Natural killer cell (primary cell): ENCODE data around the gene GRM4. TPM values are rescaled to one million over a fixed set of nuclear protein-coding genes. Genes with fewer than 3 reads are reported as not detected.

Experiments used
- ATAC-seq, 3 donors: fragments of 150-1000 bp in 2 of 3; fragments of 200-7000 bp in 1 of 3; cut with Tn5 transposase; 1 replicate in 1 of 3; 2 replicates in 2 of 3; pipeline ENCODE4 v1.10.0; 2021; ENCODE audit warnings: mild to moderate bottlenecking in 2 of 3, moderate library complexity in 2 of 3
- DNase-seq, 2 donors: peaks; one replicate each; pipeline versions ENCODE4 v3.0.0 to v3.0.0-alpha.2; 2013 to 2021; ENCODE audit warnings: mixed read lengths in 1 of 2
- H3K27ac ChIP-seq: one replicate; pipeline ENCODE4 v1.5.1; 2013; ENCODE audit warnings: mild to moderate bottlenecking, low read length
- H3K27me3 ChIP-seq: one replicate; pipeline ENCODE4 v1.6.1; 2013; ENCODE audit warnings: low read length; ENCODE audit not compliant: control insufficient read depth, insufficient read depth
- H3K36me3 ChIP-seq: one replicate; pipeline ENCODE4 v1.6.1; 2013; ENCODE audit warnings: low read length; ENCODE audit not compliant: control insufficient read depth, insufficient read depth
- H3K4me1 ChIP-seq: one replicate; pipeline ENCODE4 v1.6.1; 2013; ENCODE audit warnings: low read length; ENCODE audit not compliant: control insufficient read depth, insufficient read depth
- H3K4me3 ChIP-seq: one replicate; pipeline ENCODE4 v1.5.1; 2013; ENCODE audit warnings: low read length
- H3K9me3 ChIP-seq: one replicate; pipeline ENCODE4 v1.6.1; 2013; ENCODE audit warnings: low read length; ENCODE audit not compliant: control insufficient read depth, insufficient read depth
- H3K27ac Mint-ChIP-seq, 2 donors: one replicate each; pipeline ENCODE4 v1.8.0; 2022; ENCODE audit warnings: mild to moderate bottlenecking in 2 of 2, mixed read lengths in 2 of 2, moderate library complexity in 1 of 2
- H3K27me3 Mint-ChIP-seq, 2 donors: one replicate each; pipeline ENCODE4 v1.8.0; 2022; ENCODE audit warnings: low read depth in 2 of 2, mixed read lengths in 2 of 2
- H3K36me3 Mint-ChIP-seq: one replicate; pipeline ENCODE4 v1.8.0; 2022; ENCODE audit warnings: mixed read lengths
- H3K4me1 Mint-ChIP-seq, 2 donors: one replicate each; pipeline ENCODE4 v1.8.0; 2022; ENCODE audit warnings: mixed read lengths in 2 of 2
- H3K4me3 Mint-ChIP-seq: one replicate; pipeline ENCODE4 v1.8.0; 2022; ENCODE audit warnings: mild to moderate bottlenecking, moderate library complexity, mixed read lengths
- H3K9me3 Mint-ChIP-seq, 2 donors: one replicate each; pipeline ENCODE4 v1.8.0; 2022; ENCODE audit warnings: mixed read lengths in 2 of 2
- WGBS: methylation state at CpG from one replicate; pipeline ENCODE4 v1.1.7; 2013; ENCODE audit warnings: missing lambda C conversion rate; ENCODE audit not compliant: insufficient coverage; 5-methylcytosine and 5-hydroxymethylcytosine counted together
- intact Hi-C: fragments of 100-400 bp; cut with micrococcal nuclease; formaldehyde crosslinking; loops from one replicate; pipeline ENCODE4 v1.14.2; 2022
- total RNA-seq, 4 donors: library from RNA; stranded (reverse); fragments of 120-200 nt in 1 of 4; gene quantifications; one replicate each; pipeline versions ENCODE4 v1.2.3 to v1.2.4, GENCODE V29; 2013 to 2022
- TF ChIP-seq, protein P1 (sequence below): fragments of 200-600 bp; IDR thresholded peaks from one replicate; pipeline ENCODE4 v1.8.0; 2022; ENCODE audit warnings: antibody characterized with exemption

Gene GRM4
- total RNA-seq, 3 donors from 2014 or later (not counting 1 experiment from before 2014, with no cell fraction given), result not detected

DNA sequence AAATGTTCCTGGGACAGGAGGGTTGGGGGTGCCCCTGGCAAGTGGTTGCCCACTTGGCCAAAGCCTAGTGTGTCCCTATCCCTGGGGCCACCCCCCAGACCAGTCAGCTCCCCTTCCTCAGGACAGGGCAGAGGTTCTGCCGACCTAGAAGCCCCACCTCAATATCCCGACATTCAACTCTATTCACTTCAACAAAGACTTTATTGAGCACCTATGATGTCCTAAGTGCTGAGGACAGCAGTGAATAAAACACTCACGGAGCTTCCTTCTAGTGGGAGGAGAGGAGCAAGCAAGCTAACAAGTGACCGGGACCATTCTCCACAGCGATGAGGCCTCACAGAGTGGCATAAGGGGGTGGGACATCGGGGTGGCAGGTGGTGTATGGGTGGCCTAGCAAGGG, 52.7 kb downstream of the GRM4 start:
- no peaks in the 10 kb centered on the region for H3K9me3 ChIP-seq
- Mint-ChIP-seq H3K27ac (no peak overlapping the region), H3K4me1 (no peaks in the 10 kb centered on the region), H3K4me3 (no peak overlapping the region), H3K27me3 (peaks cover 22 to 32% of the 10 kb centered on the region in 2 donors), H3K9me3 (no peaks in the 10 kb centered on the region), H3K36me3 (no peaks in the 10 kb centered on the region)
- H3K27ac ChIP-seq, result no peak overlapping the region
- H3K4me1 ChIP-seq, result no peaks in the 10 kb centered on the region
- ATAC-seq (no peak), DNase-seq (no peak)
- no peaks in the 10 kb centered on the region for H3K36me3 ChIP-seq
- intact Hi-C loops, result no loop called here
- TF ChIP-seq, protein P1, sequence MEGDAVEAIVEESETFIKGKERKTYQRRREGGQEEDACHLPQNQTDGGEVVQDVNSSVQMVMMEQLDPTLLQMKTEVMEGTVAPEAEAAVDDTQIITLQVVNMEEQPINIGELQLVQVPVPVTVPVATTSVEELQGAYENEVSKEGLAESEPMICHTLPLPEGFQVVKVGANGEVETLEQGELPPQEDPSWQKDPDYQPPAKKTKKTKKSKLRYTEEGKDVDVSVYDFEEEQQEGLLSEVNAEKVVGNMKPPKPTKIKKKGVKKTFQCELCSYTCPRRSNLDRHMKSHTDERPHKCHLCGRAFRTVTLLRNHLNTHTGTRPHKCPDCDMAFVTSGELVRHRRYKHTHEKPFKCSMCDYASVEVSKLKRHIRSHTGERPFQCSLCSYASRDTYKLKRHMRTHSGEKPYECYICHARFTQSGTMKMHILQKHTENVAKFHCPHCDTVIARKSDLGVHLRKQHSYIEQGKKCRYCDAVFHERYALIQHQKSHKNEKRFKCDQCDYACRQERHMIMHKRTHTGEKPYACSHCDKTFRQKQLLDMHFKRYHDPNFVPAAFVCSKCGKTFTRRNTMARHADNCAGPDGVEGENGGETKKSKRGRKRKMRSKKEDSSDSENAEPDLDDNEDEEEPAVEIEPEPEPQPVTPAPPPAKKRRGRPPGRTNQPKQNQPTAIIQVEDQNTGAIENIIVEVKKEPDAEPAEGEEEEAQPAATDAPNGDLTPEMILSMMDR, result no peak
- H3K27me3 ChIP-seq, result no peaks in the 10 kb centered on the region
- H3K4me3 ChIP-seq, result no peak overlapping the region
- 92% methylated on average over 6 of the region's 6 CpGs for WGBS

DNA sequence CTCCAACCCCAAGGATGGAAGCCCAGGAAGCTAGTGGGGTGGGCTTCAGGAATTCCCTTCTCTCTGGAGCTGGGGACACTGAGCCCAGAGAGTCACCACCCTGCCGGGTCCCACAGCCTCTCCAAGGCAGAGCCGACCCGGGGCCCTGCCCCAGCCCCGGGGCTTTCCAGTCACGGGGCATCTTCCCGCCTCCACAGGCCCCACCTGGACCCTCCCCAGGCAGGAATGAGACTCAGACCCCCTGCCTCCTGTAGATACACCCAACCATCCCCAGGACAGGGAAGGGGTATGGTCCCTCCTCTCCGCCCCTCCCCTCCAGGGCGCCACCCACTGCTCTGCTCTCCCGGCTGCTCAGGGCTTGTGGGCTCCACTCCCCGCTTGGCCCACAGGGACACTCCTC, 53.3 kb downstream of the GRM4 start:
- peaks cover 22 to 32% of the 10 kb centered on the region in 2 donors for H3K27me3 Mint-ChIP-seq
- TF ChIP-seq, protein P1, result no peak

DNA sequence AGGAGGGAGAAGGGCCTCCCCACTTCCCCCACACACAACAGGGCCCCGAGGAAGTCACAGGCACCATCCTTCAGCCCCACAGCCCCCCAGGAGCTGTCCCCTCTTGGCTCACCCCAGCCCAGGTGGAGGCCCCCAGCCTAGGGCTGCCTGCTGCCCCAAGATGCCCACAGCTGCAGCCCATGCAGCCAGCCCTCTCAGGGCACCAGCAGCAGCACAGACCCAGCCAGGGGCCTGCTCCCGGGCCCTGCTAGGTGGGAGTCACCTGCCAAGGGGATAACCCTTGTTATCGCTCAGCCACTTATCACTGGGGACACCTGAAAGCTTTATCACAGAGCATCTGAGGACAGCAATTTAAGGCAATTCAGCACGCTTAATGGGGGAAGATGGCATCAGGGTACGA, 55.0 kb downstream of the GRM4 start:
- H3K27ac ChIP-seq, result no peak overlapping the region
- Mint-ChIP-seq H3K27me3 (peaks cover 17 to 23% of the 10 kb centered on the region in 2 donors), H3K9me3 (no peaks in the 10 kb centered on the region), H3K27ac (no peak overlapping the region), H3K4me1 (no peaks in the 10 kb centered on the region), H3K4me3 (no peak overlapping the region), H3K36me3 (no peaks in the 10 kb centered on the region)
- no peaks in the 10 kb centered on the region for H3K36me3 ChIP-seq
- H3K27me3 ChIP-seq, result no peaks in the 10 kb centered on the region
- ATAC-seq (no peak), DNase-seq (no peak)
- no peak overlapping the region for H3K4me3 ChIP-seq
- H3K4me1 ChIP-seq, result no peaks in the 10 kb centered on the region
- WGBS, result 74% methylated on average over 5 of the region's 5 CpGs
- no peaks in the 10 kb centered on the region for H3K9me3 ChIP-seq
- intact Hi-C loops, result no loop called here
- TF ChIP-seq, protein P1, result no peak

More for the DNA sequence above, 53.3 kb downstream of the GRM4 start:
- Mint-ChIP-seq H3K27ac (no peak overlapping the region), H3K9me3 (no peaks in the 10 kb centered on the region), H3K4me1 (no peaks in the 10 kb centered on the region), H3K36me3 (no peaks in the 10 kb centered on the region), H3K4me3 (no peak overlapping the region)
- Histone ChIP-seq H3K9me3 (no peaks in the 10 kb centered on the region), H3K36me3 (no peaks in the 10 kb centered on the region), H3K27me3 (no peaks in the 10 kb centered on the region), H3K27ac (no peak overlapping the region), H3K4me1 (no peaks in the 10 kb centered on the region), H3K4me3 (no peak overlapping the region)
- DNase-seq (no peak), ATAC-seq (no peak)
- WGBS, result 92% methylated on average over 10 of the region's 10 CpGs
- intact Hi-C loops, result no loop called here

DNA sequence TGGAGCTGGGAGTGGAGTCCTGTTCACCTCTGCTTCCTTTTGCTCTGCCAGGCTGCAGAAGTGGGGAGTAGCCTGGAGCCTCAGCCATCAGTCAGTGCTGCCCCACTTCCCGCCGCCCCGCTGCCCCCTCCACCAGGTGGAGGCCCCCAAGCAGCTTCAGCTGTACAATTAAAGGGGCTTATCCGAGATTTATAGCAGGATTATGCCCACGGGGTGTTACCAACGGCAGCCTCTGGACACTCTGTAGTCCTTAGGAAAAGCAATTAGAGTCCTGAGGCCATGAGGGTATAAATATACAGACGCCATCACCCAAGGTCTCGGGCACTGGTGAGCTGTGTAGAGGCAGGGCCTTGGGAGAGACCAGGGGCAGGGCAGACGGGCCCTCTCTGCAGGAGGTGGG, 55.4 kb downstream of the GRM4 start:
- Histone ChIP-seq H3K36me3 (no peaks in the 10 kb centered on the region), H3K4me1 (no peaks in the 10 kb centered on the region), H3K9me3 (no peaks in the 10 kb centered on the region), H3K27me3 (no peaks in the 10 kb centered on the region), H3K27ac (no peak overlapping the region), H3K4me3 (no peak overlapping the region)
- WGBS, result 82% methylated on average over 8 of the region's 9 CpGs
- Mint-ChIP-seq H3K27me3 (peaks cover 13 to 19% of the 10 kb centered on the region in 2 donors), H3K9me3 (no peaks in the 10 kb centered on the region), H3K36me3 (no peaks in the 10 kb centered on the region), H3K27ac (no peak overlapping the region), H3K4me1 (no peaks in the 10 kb centered on the region), H3K4me3 (no peak overlapping the region)
- ATAC-seq (no peak), DNase-seq (no peak)
- TF ChIP-seq, protein P1, result no peak
- intact Hi-C loops, result no loop called here
